Measurements from ENCODE around the gene COQ10A. TPM values are rescaled to one million over a fixed set of nuclear protein-coding genes. Genes with fewer than 3 reads are reported as not detected.

COQ10A gene
- total RNA-seq, 1 experiment from 2014 or later: 18.4 TPM

- ChIA-PET CTCF (no interaction called here), POLR2A (no interaction called here)
- no peak for TF ChIP-seq CTCF (IDR thresholded peaks at IDR 0.05; ENCODE audit: insufficient read depth in 1 of 2, low read depth in 1 of 2, low read length in 1 of 2, severe bottlenecking in 1 of 2, unreplicated experiment in 1 of 2)
- H3K27me3 ChIP-seq (replicated peaks; ENCODE audit: control insufficient read depth, insufficient read depth, low read length): no peaks in the 10 kb centered on the region
- no TSS peak for BruUV-seq (replicated peaks)
- no peak overlapping the region for H3K27ac Mint-ChIP-seq (ENCODE audit: unreplicated experiment)
- H3K4me3 Mint-ChIP-seq (ENCODE audit: unreplicated experiment): no peak overlapping the region
- H3K4me3 ChIP-seq (ENCODE audit: low read depth, low read length): no peak overlapping the region
- no peaks in the 10 kb centered on the region for H3K9me3 Mint-ChIP-seq (ENCODE audit: unreplicated experiment)
- peaks cover 17% of the 10 kb centered on the region for H3K4me1 Mint-ChIP-seq (ENCODE audit: low read depth, unreplicated experiment)
- H3K9me3 ChIP-seq: no peaks in the 10 kb centered on the region
- H3K27me3 Mint-ChIP-seq (ENCODE audit: insufficient read depth, unreplicated experiment): no peaks in the 10 kb centered on the region
- DNase-seq: no peak
- H3K4me1 ChIP-seq: peaks cover 8% of the 10 kb centered on the region; the same call in 1 of the 2 replicates
- no peaks in the 10 kb centered on the region for H3K36me3 ChIP-seq (ENCODE audit: control insufficient read depth, insufficient read depth, low read length)
- intact Hi-C loops (cut with micrococcal nuclease; ENCODE audit: unreplicated experiment): no loop called here
- H3K36me3 Mint-ChIP-seq (ENCODE audit: insufficient read depth, unreplicated experiment): peaks cover 39% of the 10 kb centered on the region
Measured at GRCh38 chr12:56243731-56244181, 23.0 kb upstream of the COQ10A start.

- Mint-ChIP-seq H3K4me1 (ENCODE audit: low read depth, unreplicated experiment) (peaks cover 17% of the 10 kb centered on the region), H3K27me3 (ENCODE audit: insufficient read depth, unreplicated experiment) (no peaks in the 10 kb centered on the region), H3K4me3 (ENCODE audit: unreplicated experiment) (no peak overlapping the region), H3K36me3 (ENCODE audit: insufficient read depth, unreplicated experiment) (peaks cover 40% of the 10 kb centered on the region), H3K9me3 (ENCODE audit: unreplicated experiment) (no peaks in the 10 kb centered on the region), H3K27ac (ENCODE audit: unreplicated experiment) (no peak overlapping the region)
- no peak for DNase-seq
- POLR2A ChIA-PET: no interaction called here
- Histone ChIP-seq H3K4me3 (ENCODE audit: low read depth, low read length) (no peak overlapping the region), H3K36me3 (ENCODE audit: control insufficient read depth, insufficient read depth, low read length) (no peaks in the 10 kb centered on the region), H3K27me3 (replicated peaks; ENCODE audit: control insufficient read depth, insufficient read depth, low read length) (no peaks in the 10 kb centered on the region), H3K9me3 (no peaks in the 10 kb centered on the region), H3K4me1 (peaks cover 8% of the 10 kb centered on the region; the same call in 1 of the 2 replicates)
- no TSS peak for BruUV-seq (replicated peaks)
- TF ChIP-seq CTCF (IDR thresholded peaks at IDR 0.05; ENCODE audit: insufficient read depth in 1 of 2, low read depth in 1 of 2, low read length in 1 of 2, severe bottlenecking in 1 of 2, unreplicated experiment in 1 of 2): no peak
- CTCF ChIA-PET: no interaction called here
- intact Hi-C loops (cut with micrococcal nuclease; ENCODE audit: unreplicated experiment): no loop called here
Measured at GRCh38 chr12:56244494-56244893, 22.2 kb upstream of the COQ10A start.

GRCh38 chr12:56247923-56248322 is 18.8 kb upstream of the COQ10A start:
- no peaks in the 10 kb centered on the region for H3K4me1 Mint-ChIP-seq (ENCODE audit: low read depth, unreplicated experiment)
- no peak overlapping the region for H3K27ac Mint-ChIP-seq (ENCODE audit: unreplicated experiment)
- no peak overlapping the region for H3K4me3 Mint-ChIP-seq (ENCODE audit: unreplicated experiment)
- no peak for TF ChIP-seq CTCF (IDR thresholded peaks at IDR 0.05; ENCODE audit: insufficient read depth in 1 of 2, low read depth in 1 of 2, low read length in 1 of 2, severe bottlenecking in 1 of 2, unreplicated experiment in 1 of 2)
- H3K4me1 ChIP-seq: no peaks in the 10 kb centered on the region
- peaks cover 53% of the 10 kb centered on the region for H3K36me3 Mint-ChIP-seq (ENCODE audit: insufficient read depth, unreplicated experiment)
- ChIA-PET CTCF (no interaction called here), POLR2A (interaction anchor here (0.7 to 1.1 kb wide), 2 partner anchors 10 to 26 kb away, joined by 3 read pairs; partner anchors contain the start of genes ANKRD52 and RNF41)
- no peaks in the 10 kb centered on the region for H3K36me3 ChIP-seq (ENCODE audit: control insufficient read depth, insufficient read depth, low read length)
- H3K27me3 Mint-ChIP-seq (ENCODE audit: insufficient read depth, unreplicated experiment): no peaks in the 10 kb centered on the region
- no peak overlapping the region for H3K4me3 ChIP-seq (ENCODE audit: low read depth, low read length)
- intact Hi-C loops (cut with micrococcal nuclease; ENCODE audit: unreplicated experiment): no loop called here
- H3K9me3 ChIP-seq: no peaks in the 10 kb centered on the region
- no peaks in the 10 kb centered on the region for H3K9me3 Mint-ChIP-seq (ENCODE audit: unreplicated experiment)
- no TSS peak for BruUV-seq (replicated peaks)
- no peak for DNase-seq
- H3K27me3 ChIP-seq (replicated peaks; ENCODE audit: control insufficient read depth, insufficient read depth, low read length): no peaks in the 10 kb centered on the region
